PC-9 (cell line): ENCODE data around the gene DHRS4L2.

Experiments
- EZH2 ChIP-seq: fragments of 200-600 bp; sonication (generic); IDR thresholded peaks from 2 replicates; pipeline ENCODE4 v1.8.0; 2017; ENCODE audit warnings: antibody characterized with exemption, low read depth
- TF ChIP-seq, protein P1 (sequence below): fragments of 200-600 bp; sonication (generic); conservative IDR thresholded peaks from 2 replicates; pipeline ENCODE4 v1.6.1; 2017; ENCODE audit warnings: mixed run types, antibody characterized with exemption, mild to moderate bottlenecking, moderate library complexity

DNA sequence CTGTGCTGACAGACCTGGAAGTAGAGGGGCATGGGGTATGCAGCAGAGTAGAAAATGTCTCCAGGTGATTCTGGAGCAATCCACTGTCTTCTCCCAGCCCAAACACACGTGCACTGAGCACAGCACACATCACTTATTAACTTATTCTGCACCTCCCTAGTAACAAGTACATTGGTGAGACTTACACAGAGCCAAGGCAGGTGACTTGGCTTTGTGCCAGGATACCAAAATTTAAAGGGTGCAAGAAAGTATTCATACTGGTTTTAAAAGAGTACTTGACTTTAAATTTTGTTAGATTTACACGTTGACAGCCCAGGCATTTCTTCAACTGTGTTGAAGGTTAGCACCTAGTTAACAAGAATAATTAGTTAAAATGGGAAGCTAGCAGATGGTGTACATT, 52.0 kb downstream of the DHRS4L2 start:
- TF ChIP-seq EZH2: no peak
- TF ChIP-seq, protein P1, sequence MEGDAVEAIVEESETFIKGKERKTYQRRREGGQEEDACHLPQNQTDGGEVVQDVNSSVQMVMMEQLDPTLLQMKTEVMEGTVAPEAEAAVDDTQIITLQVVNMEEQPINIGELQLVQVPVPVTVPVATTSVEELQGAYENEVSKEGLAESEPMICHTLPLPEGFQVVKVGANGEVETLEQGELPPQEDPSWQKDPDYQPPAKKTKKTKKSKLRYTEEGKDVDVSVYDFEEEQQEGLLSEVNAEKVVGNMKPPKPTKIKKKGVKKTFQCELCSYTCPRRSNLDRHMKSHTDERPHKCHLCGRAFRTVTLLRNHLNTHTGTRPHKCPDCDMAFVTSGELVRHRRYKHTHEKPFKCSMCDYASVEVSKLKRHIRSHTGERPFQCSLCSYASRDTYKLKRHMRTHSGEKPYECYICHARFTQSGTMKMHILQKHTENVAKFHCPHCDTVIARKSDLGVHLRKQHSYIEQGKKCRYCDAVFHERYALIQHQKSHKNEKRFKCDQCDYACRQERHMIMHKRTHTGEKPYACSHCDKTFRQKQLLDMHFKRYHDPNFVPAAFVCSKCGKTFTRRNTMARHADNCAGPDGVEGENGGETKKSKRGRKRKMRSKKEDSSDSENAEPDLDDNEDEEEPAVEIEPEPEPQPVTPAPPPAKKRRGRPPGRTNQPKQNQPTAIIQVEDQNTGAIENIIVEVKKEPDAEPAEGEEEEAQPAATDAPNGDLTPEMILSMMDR: no peak
